Measurements from ENCODE around the gene TMEM44. TPM values are rescaled to one million over a fixed set of nuclear protein-coding genes. Genes with fewer than 3 reads are reported as not detected.
"Not testable (repeated sequence)": the region's sequence is repeated elsewhere in the genome, so short reads cannot be mapped to it uniquely, and the experiment has no call there.

Gene TMEM44
- polyA plus RNA-seq, 1 donor (not counting 4 experiments of a cell fraction or from before 2014, with no cell fraction given) = 13.3 TPM

GRCh38 chr3:194632226-194632808, 902 bp downstream of the TMEM44 start:
- peaks cover 4% of the 10 kb centered on the region for H3K9me3 ChIP-seq (ENCODE audit: control insufficient read depth, low read depth, low read length)
- no peak for DNase-seq (ENCODE audit: low read depth, low spot score)
- TF ChIP-seq, protein P1, sequence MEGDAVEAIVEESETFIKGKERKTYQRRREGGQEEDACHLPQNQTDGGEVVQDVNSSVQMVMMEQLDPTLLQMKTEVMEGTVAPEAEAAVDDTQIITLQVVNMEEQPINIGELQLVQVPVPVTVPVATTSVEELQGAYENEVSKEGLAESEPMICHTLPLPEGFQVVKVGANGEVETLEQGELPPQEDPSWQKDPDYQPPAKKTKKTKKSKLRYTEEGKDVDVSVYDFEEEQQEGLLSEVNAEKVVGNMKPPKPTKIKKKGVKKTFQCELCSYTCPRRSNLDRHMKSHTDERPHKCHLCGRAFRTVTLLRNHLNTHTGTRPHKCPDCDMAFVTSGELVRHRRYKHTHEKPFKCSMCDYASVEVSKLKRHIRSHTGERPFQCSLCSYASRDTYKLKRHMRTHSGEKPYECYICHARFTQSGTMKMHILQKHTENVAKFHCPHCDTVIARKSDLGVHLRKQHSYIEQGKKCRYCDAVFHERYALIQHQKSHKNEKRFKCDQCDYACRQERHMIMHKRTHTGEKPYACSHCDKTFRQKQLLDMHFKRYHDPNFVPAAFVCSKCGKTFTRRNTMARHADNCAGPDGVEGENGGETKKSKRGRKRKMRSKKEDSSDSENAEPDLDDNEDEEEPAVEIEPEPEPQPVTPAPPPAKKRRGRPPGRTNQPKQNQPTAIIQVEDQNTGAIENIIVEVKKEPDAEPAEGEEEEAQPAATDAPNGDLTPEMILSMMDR (optimal IDR thresholded peaks at IDR 0.05 in 1 of 3, IDR thresholded peaks at IDR 0.05 in 1 of 3, conservative IDR thresholded peaks at IDR 0.05 in 1 of 3; ENCODE audit: extremely low read depth in 1 of 3, insufficient read depth in 2 of 3, low read length in 3 of 3) = no peak
- TF ChIP-seq EZH2 (IDR thresholded peaks at IDR 0.05; ENCODE audit: low read length) = no peak
- peak overlapping the region; percentile 74 for H3K9ac ChIP-seq (ENCODE audit: control insufficient read depth, extremely low read depth, insufficient read depth, low read length)
- no peaks in the 10 kb centered on the region for H3K27me3 ChIP-seq (ENCODE audit: control insufficient read depth, extremely low read depth, insufficient read depth, low read length)
- H2AFZ ChIP-seq (ENCODE audit: control insufficient read depth, low read length) = peak overlapping the region; percentile 78
- dilution Hi-C loops (cut with MboI; ENCODE audit: extremely low pct_ligation_motif_present, low sequenced_read_pairs) = no loop called here
- peak overlapping the region; percentile 82 for H3K4me2 ChIP-seq (ENCODE audit: control insufficient read depth, extremely low read depth, insufficient read depth, low read depth, low read length)
- H3K79me2 ChIP-seq (ENCODE audit: control insufficient read depth, insufficient read depth, low read length) = peaks cover 5% of the 10 kb centered on the region
- peaks cover 1 to 4% of the 10 kb centered on the region in 2 experiments for H3K36me3 ChIP-seq (ENCODE audit: control insufficient read depth in 2 of 2, extremely low read depth in 1 of 2, insufficient read depth in 2 of 2, low read length in 2 of 2)
- H4K20me1 ChIP-seq (ENCODE audit: control insufficient read depth, extremely low read depth, insufficient read depth, low read length) = no peaks in the 10 kb centered on the region
- FAIRE-seq = peak; percentile 26
- H3K27ac ChIP-seq (ENCODE audit: control insufficient read depth, insufficient read depth, low read length) = no peak overlapping the region
- no peaks in the 10 kb centered on the region for H3K9me1 ChIP-seq (ENCODE audit: control insufficient read depth, extremely low read depth, insufficient read depth, low read length)
- peak overlapping the region; percentile 58 to 85 (median 78) for H3K4me3 ChIP-seq (ENCODE audit: control insufficient read depth in 2 of 3, extremely low read depth in 1 of 3, insufficient read depth in 2 of 3, low read depth in 1 of 3, low read length in 3 of 3)
- H3K4me1 ChIP-seq (ENCODE audit: control insufficient read depth, extremely low read depth, insufficient read depth, low read length) = no peaks in the 10 kb centered on the region

DNA sequence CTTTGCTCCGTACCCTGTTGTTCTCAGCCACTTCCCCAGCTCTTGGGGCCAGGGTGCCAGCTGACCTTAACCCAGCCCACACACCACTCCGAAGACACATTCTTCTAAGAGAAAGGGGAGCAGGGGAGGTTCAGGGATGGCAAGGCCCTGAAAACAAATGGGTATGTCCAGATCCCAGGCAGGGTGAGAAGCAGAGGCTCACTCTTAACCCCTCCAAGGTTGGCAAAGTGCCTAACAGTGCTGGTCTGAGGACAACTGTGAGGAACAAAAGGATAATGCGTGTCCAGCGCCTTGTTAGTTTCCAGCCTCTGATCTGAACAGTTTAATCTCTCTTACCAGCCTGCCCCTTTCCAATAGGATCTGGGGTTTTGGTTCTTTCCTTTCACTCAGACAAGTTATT, 1.5 kb downstream of the TMEM44 start:
- dilution Hi-C loops (cut with MboI; ENCODE audit: extremely low pct_ligation_motif_present, low sequenced_read_pairs) = no loop called here
- Histone ChIP-seq H3K27me3 (ENCODE audit: control insufficient read depth, extremely low read depth, insufficient read depth, low read length) (no peaks in the 10 kb centered on the region), H2AFZ (ENCODE audit: control insufficient read depth, low read length) (no peak overlapping the region), H3K36me3 (ENCODE audit: control insufficient read depth in 2 of 2, extremely low read depth in 1 of 2, insufficient read depth in 2 of 2, low read length in 2 of 2) (peaks cover 2 to 8% of the 10 kb centered on the region in 2 experiments), H3K4me1 (ENCODE audit: control insufficient read depth, extremely low read depth, insufficient read depth, low read length) (no peaks in the 10 kb centered on the region), H3K27ac (ENCODE audit: control insufficient read depth, insufficient read depth, low read length) (no peak overlapping the region), H3K4me2 (ENCODE audit: control insufficient read depth, extremely low read depth, insufficient read depth, low read depth, low read length) (no peak overlapping the region), H3K9ac (ENCODE audit: control insufficient read depth, extremely low read depth, insufficient read depth, low read length) (no peak overlapping the region), H3K9me3 (ENCODE audit: control insufficient read depth, low read depth, low read length) (peaks cover 4% of the 10 kb centered on the region), H3K4me3 (ENCODE audit: control insufficient read depth in 2 of 3, extremely low read depth in 1 of 3, insufficient read depth in 2 of 3, low read depth in 1 of 3, low read length in 3 of 3) (no peak overlapping the region), H3K9me1 (ENCODE audit: control insufficient read depth, extremely low read depth, insufficient read depth, low read length) (no peaks in the 10 kb centered on the region), H3K79me2 (ENCODE audit: control insufficient read depth, insufficient read depth, low read length) (peaks cover 5% of the 10 kb centered on the region), H4K20me1 (ENCODE audit: control insufficient read depth, extremely low read depth, insufficient read depth, low read length) (no peaks in the 10 kb centered on the region)
- TF ChIP-seq, protein P1 (optimal IDR thresholded peaks at IDR 0.05 in 1 of 3, IDR thresholded peaks at IDR 0.05 in 1 of 3, conservative IDR thresholded peaks at IDR 0.05 in 1 of 3; ENCODE audit: extremely low read depth in 1 of 3, insufficient read depth in 2 of 3, low read length in 3 of 3) = no peak
- no peak for TF ChIP-seq EZH2 (IDR thresholded peaks at IDR 0.05; ENCODE audit: low read length)
- DNase-seq (ENCODE audit: low read depth, low spot score) = no peak
- FAIRE-seq = no peak

DNA sequence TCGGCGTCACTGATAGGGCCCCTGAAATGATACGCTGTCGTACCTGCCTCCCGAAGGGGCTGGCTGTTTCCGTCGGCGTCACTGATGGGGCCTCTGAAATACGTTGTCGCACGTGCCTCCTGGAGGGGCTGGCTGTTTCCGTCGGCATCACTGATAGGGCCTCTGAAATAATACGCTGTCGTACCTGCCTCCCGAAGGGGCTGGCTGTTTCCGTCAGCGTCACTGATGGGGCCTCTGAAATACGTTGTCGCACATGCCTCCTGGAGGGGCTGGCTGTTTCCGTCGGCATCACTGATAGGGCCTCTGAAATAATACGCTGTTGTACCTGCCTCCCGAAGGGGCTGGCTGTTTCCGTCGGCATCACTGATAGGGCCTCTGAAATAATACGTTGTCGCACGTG, 2.5 kb downstream of the TMEM44 start:
- H3K4me1 ChIP-seq (ENCODE audit: control insufficient read depth, extremely low read depth, insufficient read depth, low read length); H3K79me2 ChIP-seq (ENCODE audit: control insufficient read depth, insufficient read depth, low read length); H3K9me1 ChIP-seq (ENCODE audit: control insufficient read depth, extremely low read depth, insufficient read depth, low read length); H3K9ac ChIP-seq (ENCODE audit: control insufficient read depth, extremely low read depth, insufficient read depth, low read length); H3K4me3 ChIP-seq (ENCODE audit: control insufficient read depth in 2 of 3, extremely low read depth in 1 of 3, insufficient read depth in 2 of 3, low read depth in 1 of 3, low read length in 3 of 3); H2AFZ ChIP-seq (ENCODE audit: control insufficient read depth, low read length); H3K9me3 ChIP-seq (ENCODE audit: control insufficient read depth, low read depth, low read length); DNase-seq (ENCODE audit: low read depth, low spot score); H3K4me2 ChIP-seq (ENCODE audit: control insufficient read depth, extremely low read depth, insufficient read depth, low read depth, low read length); H3K27ac ChIP-seq (ENCODE audit: control insufficient read depth, insufficient read depth, low read length); H4K20me1 ChIP-seq (ENCODE audit: control insufficient read depth, extremely low read depth, insufficient read depth, low read length); H3K27me3 ChIP-seq (ENCODE audit: control insufficient read depth, extremely low read depth, insufficient read depth, low read length); dilution Hi-C loops (cut with MboI; ENCODE audit: extremely low pct_ligation_motif_present, low sequenced_read_pairs); FAIRE-seq: not testable (repeated sequence)
- H3K36me3 ChIP-seq (ENCODE audit: control insufficient read depth in 2 of 2, extremely low read depth in 1 of 2, insufficient read depth in 2 of 2, low read length in 2 of 2) = peaks cover 2 to 14% of the 10 kb centered on the region in 2 experiments
